Non-pigmented ciliary epithelial cell (primary cell): ENCODE measurements around the gene RPS6KA2.

Experiments used
- DNase-seq: peaks from one replicate; pipeline ENCODE4 v3.0.0-alpha.2; 2010; ENCODE audit warnings: low read depth

RPS6KA2 gene

GRCh38 chr6:166656230-166657151 is 29.4 kb upstream of the RPS6KA2 start:
- DNase-seq = no peak

GRCh38 chr6:166655713-166656229 is 28.7 kb upstream of the RPS6KA2 start:
- no peak for DNase-seq

GRCh38 chr6:166655251-166655650 is 28.2 kb upstream of the RPS6KA2 start:
- DNase-seq = no peak

DNA sequence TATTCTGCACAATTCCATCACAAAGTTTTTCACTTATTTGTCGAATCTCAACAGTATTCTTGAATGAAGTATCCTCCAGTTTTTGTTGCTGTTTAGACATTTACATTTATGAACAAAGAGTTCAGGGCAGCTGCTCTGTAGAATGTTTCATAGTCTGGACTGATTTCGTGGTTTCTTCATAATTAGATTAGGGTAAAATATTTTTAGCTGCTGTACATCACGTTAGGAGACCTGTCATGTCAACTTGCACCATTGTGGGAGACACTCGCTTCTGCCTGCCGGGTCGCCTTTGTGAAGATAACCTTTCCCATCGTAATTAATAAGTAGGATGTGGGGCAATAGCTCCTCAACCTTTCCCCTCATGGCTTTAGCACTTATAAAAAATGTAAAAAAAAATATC is 27.5 kb upstream of the RPS6KA2 start:
- no peak for DNase-seq

GRCh38 chr6:166653639-166653941 is 26.5 kb upstream of the RPS6KA2 start:
- no peak for DNase-seq

GRCh38 chr6:166650824-166651807 is 24.1 kb upstream of the RPS6KA2 start:
- DNase-seq = no peak

DNA sequence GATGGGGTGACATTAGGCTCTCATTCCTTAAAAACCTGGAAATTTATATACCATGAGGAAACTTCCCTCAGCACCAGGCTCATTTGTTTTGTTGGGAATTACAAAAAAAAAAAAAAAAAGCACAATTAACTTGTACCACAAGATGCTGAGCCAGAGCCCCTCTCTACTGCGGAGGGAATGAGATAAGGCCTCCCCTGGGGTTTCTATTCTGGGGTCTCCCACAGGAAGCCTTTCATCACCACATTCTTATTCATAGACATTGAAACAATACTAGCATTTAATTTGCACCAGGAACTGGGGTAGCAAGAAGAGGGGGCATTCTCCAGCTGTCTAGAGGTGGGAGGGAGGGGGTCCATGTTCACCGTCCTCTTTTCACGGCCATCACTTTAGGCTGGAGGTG is 23.0 kb upstream of the RPS6KA2 start:
- no peak for DNase-seq

DNA sequence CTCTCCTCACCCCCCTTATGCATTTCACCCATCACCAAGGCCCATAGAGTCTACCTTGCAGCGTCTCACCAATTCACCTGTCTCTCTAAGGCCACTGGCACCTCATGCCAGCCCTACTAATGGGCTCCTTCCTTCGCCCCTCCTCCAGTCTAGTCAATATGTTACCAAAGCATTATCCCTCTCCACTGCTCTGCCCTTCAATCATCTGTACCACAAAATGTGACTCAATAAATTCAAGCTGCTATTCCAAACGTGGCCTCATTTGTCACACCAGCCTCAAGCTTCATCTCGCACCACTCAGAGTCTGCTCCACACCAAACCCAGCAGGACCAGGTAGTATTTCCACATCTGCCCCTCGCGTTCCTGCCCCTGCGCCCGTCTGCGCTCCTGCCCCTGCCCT is 21.8 kb upstream of the RPS6KA2 start:
- no peak for DNase-seq

- DNase-seq = no peak
Measured at GRCh38 chr6:166647896-166648295, 20.8 kb upstream of the RPS6KA2 start.

- DNase-seq = no peak
Measured at GRCh38 chr6:166646716-166647115, 19.7 kb upstream of the RPS6KA2 start.

DNA sequence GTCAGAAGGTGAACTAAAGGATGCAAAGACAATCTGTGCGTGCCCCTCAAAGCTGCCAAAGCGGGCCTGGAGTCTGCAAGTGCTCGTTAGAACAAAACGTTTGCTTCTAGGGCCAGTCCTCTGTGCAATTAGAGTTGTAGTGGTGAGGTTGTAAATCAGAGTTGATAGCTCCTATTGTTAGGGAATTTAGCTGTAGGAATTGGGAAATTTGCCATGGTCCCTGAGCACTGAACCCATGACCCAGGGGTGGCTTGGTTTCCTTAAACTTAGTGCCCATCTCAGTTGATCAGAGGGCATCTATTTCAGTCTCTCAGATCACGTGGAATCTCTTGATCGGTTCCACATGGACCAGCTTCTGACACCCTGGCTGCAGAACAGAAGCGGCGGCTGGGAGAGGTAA is 18.8 kb upstream of the RPS6KA2 start:
- no peak for DNase-seq

DNA sequence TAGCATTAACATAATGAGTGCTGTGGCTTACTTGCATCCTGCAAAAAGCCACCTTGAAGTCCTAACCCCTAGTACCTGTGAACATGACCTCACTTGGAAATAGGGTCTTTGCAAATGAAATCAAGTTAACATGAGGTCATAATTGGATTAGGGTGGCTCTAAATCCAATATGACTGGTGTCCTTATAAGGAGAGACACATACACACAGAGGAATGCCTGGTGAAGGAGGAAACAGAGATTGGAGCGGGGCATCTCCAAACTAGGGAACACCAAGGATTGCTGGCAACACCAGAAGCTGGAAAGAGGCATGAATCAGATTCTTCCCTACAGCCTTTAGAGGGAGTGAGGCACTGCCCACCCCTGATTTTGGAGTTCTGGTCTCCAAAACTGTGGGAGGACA is 17.6 kb upstream of the RPS6KA2 start:
- DNase-seq = no peak

- DNase-seq = no peak
Measured at GRCh38 chr6:166643891-166644590, 17.0 kb upstream of the RPS6KA2 start.

DNA sequence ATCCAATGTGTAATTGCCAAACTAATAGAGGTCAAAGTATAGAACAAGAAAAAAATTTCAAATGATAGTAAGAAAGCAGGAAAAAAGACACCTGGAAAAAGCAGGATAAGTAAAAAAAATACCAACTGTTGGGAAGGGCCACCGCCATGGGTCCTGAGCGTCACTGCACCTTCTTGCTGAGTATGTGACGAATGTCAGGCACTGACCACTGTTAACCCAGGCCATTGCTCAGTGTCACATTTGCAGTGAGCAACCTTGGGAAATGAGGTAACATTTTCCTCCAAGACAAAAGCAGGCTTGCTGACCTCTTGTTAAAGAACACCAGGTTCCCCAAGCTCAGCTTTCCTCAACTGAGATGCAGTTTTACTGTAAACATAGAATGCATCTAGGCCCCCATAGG is 15.6 kb upstream of the RPS6KA2 start:
- no peak for DNase-seq

DNA sequence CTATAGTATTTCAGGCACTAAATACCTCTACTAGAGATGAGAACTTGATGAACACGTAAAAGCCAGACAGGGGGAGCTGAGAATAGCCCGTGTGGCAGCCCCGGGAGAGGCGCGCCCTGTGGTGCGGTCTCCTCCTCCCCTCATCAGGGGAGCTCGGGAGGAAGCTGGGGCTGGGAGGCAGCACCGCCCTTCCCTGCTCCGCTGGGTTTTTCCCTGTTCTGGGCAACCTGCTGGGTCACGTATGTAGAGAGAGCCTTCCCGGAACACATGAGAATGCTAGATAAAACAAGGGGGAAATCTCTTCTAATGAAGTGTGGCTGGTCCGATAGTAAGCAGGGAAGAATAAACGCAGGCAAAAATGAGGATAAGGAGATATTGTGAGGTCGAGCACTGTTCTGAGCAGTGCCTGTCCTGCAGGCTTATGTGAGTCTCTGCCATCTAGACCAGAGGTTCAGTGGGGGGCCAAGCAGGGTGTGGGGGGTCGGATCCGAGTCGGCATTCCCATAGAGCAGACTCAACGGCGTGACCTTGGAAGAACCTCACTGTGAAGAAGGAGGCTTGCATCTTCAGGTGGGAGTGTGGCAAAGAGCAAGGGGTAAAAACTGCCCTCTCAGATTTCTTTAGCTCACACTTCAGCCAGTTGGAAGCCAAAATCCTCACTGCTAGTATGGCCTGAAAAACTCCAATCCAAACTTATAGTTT is 13.4 kb upstream of the RPS6KA2 start:
- no peak for DNase-seq

DNA sequence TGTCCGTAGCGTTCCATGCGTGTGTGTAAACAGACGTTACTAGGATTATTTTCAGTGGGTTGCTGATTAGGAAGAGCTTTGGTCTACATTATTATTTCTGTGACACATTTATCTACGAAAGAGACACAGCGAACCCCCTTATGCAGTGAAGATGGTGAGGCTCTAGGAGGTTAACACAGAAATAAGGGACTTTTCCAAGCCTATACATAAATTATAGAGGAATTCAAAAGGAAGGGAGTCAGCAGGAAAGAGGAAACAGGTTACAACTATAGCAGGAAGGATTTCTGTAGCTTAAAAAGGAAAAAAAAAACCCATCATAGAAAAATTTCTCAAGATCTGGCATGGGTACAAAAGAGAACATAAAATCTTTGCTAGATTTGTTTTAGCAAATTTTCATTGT is 12.9 kb upstream of the RPS6KA2 start:
- no peak for DNase-seq

- no peak for DNase-seq
Measured at GRCh38 chr6:166638573-166638964, 11.5 kb upstream of the RPS6KA2 start.

DNA sequence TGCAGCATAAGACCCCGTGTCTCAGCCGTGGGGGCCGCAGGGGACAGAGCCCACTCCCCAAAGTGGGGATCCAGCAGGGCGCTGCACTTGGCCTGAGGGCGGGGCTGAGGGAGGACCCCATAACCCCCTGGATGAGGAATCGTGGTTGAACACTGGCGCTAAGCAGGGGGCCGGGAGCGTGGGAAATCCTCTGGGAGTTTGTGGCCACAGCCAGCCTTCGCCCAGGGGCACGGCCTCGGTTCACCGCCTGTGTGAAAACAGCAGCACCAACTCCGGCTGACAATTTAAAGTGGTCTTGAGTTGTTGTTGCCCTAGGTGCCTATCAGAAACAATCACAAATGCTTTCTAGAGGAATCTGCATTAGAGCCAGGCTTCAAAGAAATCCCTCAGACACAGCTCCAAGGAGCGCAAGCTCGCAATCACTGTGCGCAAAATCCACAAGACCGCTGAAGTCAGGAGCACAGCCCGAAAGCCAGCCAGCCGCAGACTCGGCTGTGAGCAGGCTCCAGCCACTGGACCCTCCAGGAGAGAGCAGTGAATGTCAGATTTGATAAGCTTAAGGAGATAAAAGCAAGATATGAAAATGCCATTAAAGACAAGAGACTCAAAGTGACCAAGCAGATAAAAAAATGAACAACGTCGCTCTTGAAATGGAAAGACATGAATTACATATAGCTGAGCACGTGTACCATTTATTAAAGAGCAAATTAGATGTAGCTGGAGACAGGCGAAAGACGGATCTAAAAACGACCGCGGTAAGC is 10.9 kb upstream of the RPS6KA2 start:
- DNase-seq = no peak

- DNase-seq = no peak
Measured at GRCh38 chr6:166636934-166637333, 9.9 kb upstream of the RPS6KA2 start.

GRCh38 chr6:166636191-166636933 is 9.3 kb upstream of the RPS6KA2 start:
- DNase-seq = no peak
